ENCODE data around the gene ANP32E. TPM values are rescaled to one million over a fixed set of nuclear protein-coding genes. Genes with fewer than 3 reads are reported as not detected.

The ANP32E gene
- total and polyA plus RNA-seq, 2 of the 4 experiments (the other 2 are of a cell fraction): 5.9 to 18.4 TPM

GRCh38 chr1:150269451-150269850 lies 33.5 kb upstream of the ANP32E start:
- Histone ChIP-seq H4K8ac (ENCODE audit: low read depth in 2 of 2, low read length in 2 of 2) (peak overlapping the region; percentile 62 to 99), H3K4me1 (ENCODE audit: control insufficient read depth, insufficient read depth, low read length) (peaks cover 9% of the 10 kb centered on the region), H3K27me3 (ENCODE audit: control insufficient read depth, insufficient read depth, low read length) (no peaks in the 10 kb centered on the region), H3K9me1 (ENCODE audit: insufficient read depth, low read length) (peaks cover 8% of the 10 kb centered on the region), H4K91ac (ENCODE audit: insufficient read depth, low read depth, low read length) (peak overlapping the region; percentile 54), H2BK15ac (ENCODE audit: low read depth, low read length) (no peak overlapping the region), H3K27ac (ENCODE audit: insufficient read depth, low read length) (peak overlapping the region; percentile 71; the same call in 1 of the 2 replicates), H3K4ac (ENCODE audit: low read depth, low read length) (peak overlapping the region; percentile 89), H2AK5ac (ENCODE audit: low read depth, low read length) (no peak overlapping the region), H2BK120ac (ENCODE audit: low read depth, low read length) (peak overlapping the region; percentile 53; the same call in 1 of the 2 replicates), H4K20me1 (ENCODE audit: insufficient read depth, low read length) (no peaks in the 10 kb centered on the region), H3K4me3 (ENCODE audit: insufficient read depth, low read depth, low read length) (peak overlapping the region; percentile 51), H2BK20ac (ENCODE audit: low read depth, low read length) (no peak overlapping the region), H3K56ac (ENCODE audit: extremely low read depth, insufficient read depth, low read length) (peak overlapping the region; percentile 73; the same call in 1 of the 2 replicates), H3K79me1 (ENCODE audit: low read depth in 1 of 2, low read length in 2 of 2) (peaks cover 20 to 50% of the 10 kb centered on the region in 2 experiments), H2BK5ac (ENCODE audit: low read depth, low read length, poor library complexity, severe bottlenecking) (peak overlapping the region; percentile 76), H3K36me3 (ENCODE audit: control insufficient read depth, insufficient read depth, low read length) (peaks cover 21% of the 10 kb centered on the region), H3K14ac (replicated peaks; ENCODE audit: low read depth, low read length) (peak overlapping the region; percentile 89), H2AK9ac (replicated peaks; ENCODE audit: low read depth, low read length, poor library complexity) (no peak overlapping the region), H2AFZ (replicated peaks; ENCODE audit: low read length, poor library complexity) (peak overlapping the region; percentile 89), H3K9me3 (ENCODE audit: control insufficient read depth, insufficient read depth, low read length) (no peaks in the 10 kb centered on the region), H3K23ac (ENCODE audit: low read depth, low read length) (peak overlapping the region; percentile 67), H3K9ac (ENCODE audit: low read depth, low read length) (peak overlapping the region; percentile 66), H3K18ac (ENCODE audit: low read depth, low read length) (peak overlapping the region; percentile 43; the same call in 1 of the 2 replicates), H3K4me2 (ENCODE audit: low read depth, low read length) (peak overlapping the region; percentile 89), H4K5ac (ENCODE audit: low read depth, low read length) (peak overlapping the region; percentile 95)
- TF ChIP-seq RAD21 (IDR thresholded peaks at IDR 0.05; ENCODE audit: low read length) (no peak), ELK1 (IDR thresholded peaks at IDR 0.05; ENCODE audit: borderline replicate concordance, low read depth, low read length) (no peak), MXI1 (IDR thresholded peaks at IDR 0.05; ENCODE audit: borderline replicate concordance, low read depth, low read length) (no peak), FOS (IDR thresholded peaks at IDR 0.05; ENCODE audit: low read depth, low read length) (no peak), CHD1 (IDR thresholded peaks at IDR 0.05; ENCODE audit: low read depth, low read length) (no peak), RFX5 (IDR thresholded peaks at IDR 0.05; ENCODE audit: low read depth, low read length) (no peak), RCOR1 (IDR thresholded peaks at IDR 0.05; ENCODE audit: insufficient replicate concordance, low read length) (no peak), SMC3 (IDR thresholded peaks at IDR 0.05; ENCODE audit: low read depth, low read length) (no peak), CEBPB (IDR thresholded peaks at IDR 0.05; ENCODE audit: low read depth, low read length) (no peak), MAZ (IDR thresholded peaks at IDR 0.05; ENCODE audit: borderline replicate concordance, low read depth, low read length) (no peak), NFE2L2 (IDR thresholded peaks at IDR 0.05; ENCODE audit: low read depth, low read length) (no peak), USF2 (IDR thresholded peaks at IDR 0.05; ENCODE audit: low read depth, low read length) (no peak)
- intact Hi-C loops (cut with micrococcal nuclease) (no loop called here), dilution Hi-C loops (cut with HindIII; ENCODE audit: low sequenced_read_pairs, unreplicated experiment) (no loop called here), in situ Hi-C loops (cut with MboI; ENCODE audit: low sequenced_read_pairs) (loop anchor here (10.0 kb wide), 1 partner anchor 285 kb away; no protein-coding TSS in a partner anchor)
- ChIA-PET CTCF (interaction anchor here (0.6 to 0.8 kb wide), 2 partner anchors 13 to 14 kb away, joined by 3 read pairs; no protein-coding TSS in a partner anchor), POLR2A (ENCODE audit: unreplicated experiment) (interaction anchor here (0.6 kb wide), 1 partner anchor 95 kb away, joined by 7 read pairs; the partner anchor contains the start of gene RPRD2)
- ATAC-seq (ENCODE audit: low read depth) (no peak), DNase-seq (no peak)
- no CpG with 5 or more reads among the region's 10 CpGs for WGBS, 2 experiments (ENCODE audit: extremely low coverage in 2 of 2, insufficient read length in 1 of 2)
- BruUV-seq (replicated peaks): no TSS peak

All from IMR-90 (cell line).